GM04504 (cell line): Measurements from ENCODE around the gene TMED7.
"Not testable (repeated sequence)": the region's sequence is repeated elsewhere in the genome, so short reads cannot be mapped to it uniquely, and the experiment has no call there.

ENCODE experiments used
- DNase-seq: peaks from one replicate; pipeline ENCODE4 v3.0.0-alpha.2; 2012; ENCODE audit warnings: low read depth

Gene TMED7

DNA sequence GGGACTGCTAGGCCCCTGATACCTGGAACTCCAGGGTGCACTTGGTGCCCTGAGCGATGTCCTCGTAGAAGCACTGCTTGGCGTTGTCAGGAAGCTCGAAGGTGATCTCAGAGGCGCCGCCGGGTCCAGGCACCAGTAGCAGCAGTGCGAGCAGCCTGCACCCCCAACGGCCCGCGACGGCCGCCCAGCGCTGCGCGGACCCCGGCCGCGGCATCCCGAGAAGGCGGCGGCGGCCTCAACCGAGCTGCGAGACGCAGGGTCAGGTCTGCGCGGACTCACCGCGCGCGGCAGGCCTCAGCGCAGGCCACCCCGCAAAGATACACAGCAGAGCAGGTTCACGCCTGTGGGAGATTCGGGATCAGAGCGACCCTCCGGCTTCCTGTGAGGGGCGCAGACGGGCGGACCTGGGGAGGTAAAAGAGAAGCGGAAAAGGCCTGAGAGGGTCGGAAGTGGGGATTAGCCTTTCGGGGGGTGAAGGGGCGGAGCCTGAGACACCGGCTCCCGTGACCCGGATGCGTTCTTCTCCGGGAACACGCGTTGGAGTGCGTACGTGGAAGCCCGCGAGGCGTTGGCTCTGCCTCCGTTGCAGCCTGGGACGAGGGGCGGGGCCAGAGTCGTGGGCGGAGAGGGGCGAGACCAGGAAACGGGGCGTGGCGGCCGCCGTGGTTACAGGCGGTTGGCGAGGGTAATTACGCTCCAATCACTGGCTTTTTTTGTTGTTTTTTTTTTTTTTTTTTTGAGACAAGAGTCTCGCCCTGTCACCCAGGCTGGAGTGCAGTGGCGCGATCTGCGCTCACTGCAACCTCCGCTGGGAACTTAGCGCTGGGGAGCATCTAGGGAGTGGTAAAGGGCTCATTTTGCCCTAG, at the start of gene TMED7:
Gene TMED7 (minus strand): TSS at position 458 of the 866 bp plus-strand sequence. CDS start 244 bp downstream, at position 214.
- DNase-seq: peak; percentile 97

- not testable (repeated sequence) for DNase-seq
Observed at GRCh38 chr5:115674782-115675181, 48.9 kb upstream of the TMED7 start.

DNA sequence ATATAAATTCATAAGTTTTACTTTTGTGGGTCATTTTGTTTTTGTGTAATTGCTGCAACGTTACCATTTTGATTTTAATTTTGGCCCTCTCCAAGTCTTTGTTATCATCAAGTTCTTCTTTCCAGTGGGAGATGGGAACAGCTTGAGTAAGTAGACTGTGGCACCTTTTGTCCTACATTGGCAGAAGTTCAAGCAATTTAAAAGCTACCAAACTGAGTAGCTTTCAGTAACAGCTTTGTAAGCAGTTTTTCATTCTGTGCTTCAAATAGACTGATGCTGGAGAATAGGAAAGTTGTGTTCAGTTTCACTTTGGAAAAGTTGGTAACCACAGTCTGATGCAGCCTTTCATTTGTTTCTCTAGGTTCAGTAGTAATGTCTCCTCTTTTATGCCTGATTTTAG, 47.8 kb upstream of the TMED7 start:
- DNase-seq: no peak

DNA sequence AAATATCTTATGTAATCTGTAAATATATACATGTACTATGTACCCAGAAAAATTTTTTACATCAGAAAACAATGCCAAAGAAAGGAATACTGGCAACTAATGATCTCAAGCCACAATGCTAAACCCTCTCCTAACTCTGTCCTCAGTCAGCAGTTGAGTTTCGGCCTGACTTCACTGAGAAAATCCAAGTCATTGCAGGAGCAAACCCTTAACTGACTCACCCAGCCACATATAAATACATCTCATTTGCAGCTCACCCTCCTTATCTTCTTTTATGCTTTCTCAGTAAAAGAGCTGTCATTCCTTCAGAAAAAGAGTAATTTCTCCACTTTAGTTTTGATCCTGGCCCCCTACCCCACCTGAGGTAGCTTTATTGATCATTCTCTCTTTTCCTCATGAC, 46.1 kb upstream of the TMED7 start:
- no peak for DNase-seq

DNA sequence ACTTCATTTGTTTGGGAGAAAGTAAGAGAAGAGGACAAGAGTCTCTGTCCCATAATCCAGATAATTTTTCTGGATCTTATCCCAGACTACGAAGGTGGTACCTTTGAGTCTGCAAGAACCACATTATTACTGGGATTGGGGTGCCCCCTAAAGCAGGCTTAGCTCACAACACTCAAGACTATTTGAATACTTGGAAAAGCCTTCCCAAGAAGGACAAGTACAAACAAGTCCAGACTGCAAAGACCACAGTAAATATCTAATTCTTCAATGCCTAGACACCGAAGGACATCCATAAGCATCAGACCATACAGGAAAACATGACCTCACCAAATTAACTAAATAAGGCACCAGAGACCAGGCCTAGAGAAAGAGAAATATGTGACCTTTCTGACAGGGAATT, 40.2 kb upstream of the TMED7 start:
- no peak for DNase-seq

- no peak for DNase-seq
Observed at GRCh38 chr5:115661563-115661962, 35.7 kb upstream of the TMED7 start.

GRCh38 chr5:115661101-115661500, 35.3 kb upstream of the TMED7 start:
- no peak for DNase-seq

- peak; percentile 44 for DNase-seq
Observed at GRCh38 chr5:115657881-115658233, 32.0 kb upstream of the TMED7 start.

DNA sequence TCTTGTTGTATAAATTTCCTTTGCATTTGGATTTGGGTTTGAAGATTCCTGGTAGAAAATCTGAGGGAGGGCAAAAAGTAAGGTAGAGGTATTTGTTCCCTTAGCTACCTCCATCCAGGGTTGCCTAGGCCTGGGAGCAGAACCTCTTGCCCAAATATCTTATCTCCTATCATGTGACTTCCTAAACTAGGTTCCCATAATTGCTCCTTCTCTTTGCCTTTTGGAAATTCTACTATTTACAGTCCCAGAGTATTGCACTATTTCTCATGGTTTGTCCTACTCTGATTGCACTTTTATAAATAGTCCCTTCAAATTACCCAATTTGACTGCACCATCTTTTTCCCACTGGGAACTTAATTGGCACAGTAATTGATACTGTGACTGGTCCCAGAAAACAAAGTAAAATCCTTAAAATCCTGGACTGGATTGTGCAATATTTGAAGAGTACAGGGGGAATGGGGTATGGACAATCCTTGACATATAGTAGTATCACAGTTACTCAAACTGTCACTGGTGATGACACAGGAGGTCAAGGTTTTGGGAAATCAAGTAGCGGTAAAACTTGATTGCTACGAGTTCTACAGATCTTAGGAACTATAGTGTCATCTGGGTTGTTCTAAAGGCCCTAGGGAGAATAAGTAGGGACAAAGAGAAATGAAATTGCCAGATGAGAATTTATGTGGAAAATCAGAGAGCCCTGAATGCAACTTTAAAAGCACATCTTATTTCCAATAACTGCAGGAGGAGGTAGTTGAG, 31.5 kb upstream of the TMED7 start:
- DNase-seq: no peak

DNA sequence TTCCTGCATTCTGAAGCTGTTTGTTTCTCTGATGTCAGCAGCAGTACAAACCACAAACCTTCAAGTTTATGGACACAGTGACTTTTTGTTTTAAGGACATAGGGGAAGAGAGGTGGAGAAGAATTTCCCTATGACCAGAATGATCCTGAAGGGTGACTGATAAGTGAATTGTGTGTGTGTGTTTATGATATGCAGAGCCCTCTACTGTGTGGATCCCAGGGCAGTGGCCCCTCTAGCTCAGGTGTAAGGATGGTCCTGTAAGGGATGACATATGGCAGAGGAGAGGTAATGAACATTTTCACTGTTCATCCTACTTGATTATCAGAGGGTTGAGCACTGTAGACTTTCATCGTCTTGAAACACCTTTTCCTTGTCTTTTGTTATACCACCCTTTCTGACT, 30.6 kb upstream of the TMED7 start:
- no peak for DNase-seq

- no peak for DNase-seq
Observed at GRCh38 chr5:115655994-115656393, 30.2 kb upstream of the TMED7 start.

DNA sequence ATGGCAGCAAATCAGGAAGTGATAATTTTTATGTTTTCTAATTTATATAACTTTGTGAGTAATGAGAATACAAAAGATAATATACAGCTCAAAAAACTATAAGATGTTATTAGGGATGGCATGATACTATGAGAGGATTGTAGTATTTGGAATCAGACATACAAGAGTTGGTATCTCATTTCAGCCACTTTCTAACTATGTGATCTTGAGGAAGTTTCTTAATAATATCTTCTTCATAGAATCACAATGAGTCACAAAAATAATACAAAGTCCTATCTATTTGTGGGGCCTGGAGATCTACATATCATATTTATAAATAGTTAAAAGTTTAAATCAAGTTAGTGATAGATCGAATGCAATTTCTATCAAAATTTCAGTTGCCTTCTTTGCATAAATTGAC, 23.7 kb upstream of the TMED7 start:
- DNase-seq: no peak

GRCh38 chr5:115648056-115648455, 22.2 kb upstream of the TMED7 start:
- DNase-seq: no peak

- not testable (repeated sequence) for DNase-seq
Observed at GRCh38 chr5:115645386-115645785, 19.6 kb upstream of the TMED7 start.

GRCh38 chr5:115644046-115644445, 18.2 kb upstream of the TMED7 start:
- no peak for DNase-seq

- DNase-seq: no peak
Observed at GRCh38 chr5:115641948-115642347, 16.1 kb upstream of the TMED7 start.

DNA sequence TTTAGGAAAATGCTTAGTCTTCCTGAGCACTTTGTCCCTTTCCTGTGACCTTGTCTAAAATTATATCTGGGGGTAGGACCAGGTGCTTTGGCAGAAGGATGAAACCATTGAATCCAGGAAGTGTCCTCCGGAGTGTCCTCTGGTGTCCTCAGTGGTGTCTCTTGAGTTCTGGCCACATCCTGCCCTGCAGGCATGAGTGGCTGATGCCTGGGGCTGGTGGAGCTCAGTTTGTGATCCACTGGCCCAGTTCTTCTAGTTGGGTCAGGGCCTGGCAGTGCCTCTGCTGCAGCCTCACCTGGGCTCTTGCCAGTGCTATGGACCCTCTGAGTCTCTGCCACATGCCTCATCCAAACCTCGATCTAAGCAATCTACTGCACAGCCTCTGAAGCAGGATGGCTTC, 14.4 kb upstream of the TMED7 start:
- no peak for DNase-seq

DNA sequence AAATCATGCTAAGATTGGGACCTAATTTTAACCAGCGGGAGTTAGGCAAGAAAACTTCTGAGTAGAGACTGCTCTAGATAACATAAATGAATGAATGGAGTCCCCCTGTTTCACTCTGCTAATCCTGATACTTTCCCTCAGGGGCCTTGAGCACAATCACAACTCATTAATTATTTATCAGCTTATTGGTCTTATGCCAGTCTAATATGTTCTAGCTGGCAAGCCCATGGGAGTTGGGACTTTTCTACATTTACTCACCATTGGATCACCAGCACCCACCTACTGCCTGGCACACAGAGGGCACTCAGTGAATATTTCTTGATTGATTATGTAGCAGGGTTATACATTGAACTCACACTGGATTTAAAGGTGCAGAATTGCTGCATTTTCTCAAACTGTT, 13.5 kb upstream of the TMED7 start:
- no peak for DNase-seq

- DNase-seq: no peak
Observed at GRCh38 chr5:115637507-115637906, 11.7 kb upstream of the TMED7 start.

- no peak for DNase-seq
Observed at GRCh38 chr5:115636008-115636407, 10.2 kb upstream of the TMED7 start.

- DNase-seq: peak; percentile 51
Observed at GRCh38 chr5:115634343-115635132, 8.7 kb upstream of the TMED7 start.

DNA sequence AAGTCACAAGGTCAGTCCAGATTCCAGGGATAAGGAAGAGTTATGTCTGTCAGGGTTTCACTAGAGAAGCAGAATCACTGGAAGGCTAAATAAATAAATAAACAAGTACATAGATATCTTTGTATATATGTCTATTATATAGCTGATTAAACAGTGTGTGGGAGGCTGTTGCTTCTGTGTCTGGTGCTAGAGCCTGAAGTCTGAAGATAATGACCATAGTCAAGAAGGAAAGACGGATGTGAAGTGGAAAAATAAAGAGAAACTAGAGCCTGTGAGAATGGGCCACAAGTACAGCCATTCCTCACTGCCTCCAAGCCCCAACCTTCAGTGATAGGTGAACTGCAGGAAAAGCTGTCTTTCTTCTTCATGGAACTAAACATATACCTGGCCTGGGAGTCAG, 4.1 kb upstream of the TMED7 start:
- DNase-seq: no peak
